Measurements from ENCODE around the gene CCDC88B. TPM values are rescaled to one million over a fixed set of nuclear protein-coding genes. Genes with fewer than 3 reads are reported as not detected.

The CCDC88B gene
- total RNA-seq, 4 donors from 2014 or later, result 7.6 to 9.4 (median 8.5) TPM

- Histone ChIP-seq H3K4me1 (peaks cover 0 to 13% (median 0%) of the 10 kb centered on the region in 3 donors), H3K27ac (no peak overlapping the region), H3K27me3 (peaks cover 58% of the 10 kb centered on the region), H3K36me3 (no peaks in the 10 kb centered on the region), H3K4me3 (no peak overlapping the region), H3K9me3 (no peaks in the 10 kb centered on the region)
- TF ChIP-seq CTCF (IDR thresholded peaks at IDR 0.05) (no peak), EP300 (IDR thresholded peaks at IDR 0.05) (no peak), POLR2A (IDR thresholded peaks at IDR 0.05) (no peak), POLR2AphosphoS5 (IDR thresholded peaks at IDR 0.05) (no peak)
- 40 to 86% methylated on average over 1 of the region's 6 CpGs for WGBS, 2 donors (ENCODE audit: low coverage in 1 of 2)
- no peak for ATAC-seq
Measured at GRCh38 chr11:64400102-64400501, 60.1 kb downstream of the CCDC88B start.

DNA sequence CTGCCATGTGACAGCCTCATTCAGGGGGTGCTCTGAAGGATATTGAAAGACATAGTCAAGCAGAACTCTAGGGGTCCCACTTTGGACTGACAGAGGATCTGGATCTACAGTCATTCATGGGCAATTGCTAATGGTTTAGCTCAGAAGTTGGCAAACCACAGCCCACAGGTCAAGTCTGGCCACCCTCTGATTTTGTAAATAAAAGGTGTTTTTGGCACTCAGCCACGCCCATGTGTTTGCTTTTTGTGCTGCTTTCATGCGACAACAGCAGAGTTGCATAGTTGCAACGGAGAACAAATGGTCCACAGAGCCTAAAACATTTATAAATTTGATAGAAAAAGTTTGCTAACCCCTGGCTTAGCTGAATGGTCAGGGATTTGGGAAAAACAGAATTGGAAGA lies 60.7 kb downstream of the CCDC88B start:
- no peak for ATAC-seq
- WGBS, 2 donors (ENCODE audit: low coverage in 1 of 2), result 65 to 91% methylated on average over 3 of the region's 3 CpGs
- no peak for TF ChIP-seq EP300 (IDR thresholded peaks at IDR 0.05)
- TF ChIP-seq POLR2A (IDR thresholded peaks at IDR 0.05), result no peak
- no peak for TF ChIP-seq POLR2AphosphoS5 (IDR thresholded peaks at IDR 0.05)
- no peak for TF ChIP-seq CTCF (IDR thresholded peaks at IDR 0.05)

GRCh38 chr11:64401775-64402174 lies 61.8 kb downstream of the CCDC88B start:
- H3K9me3 ChIP-seq, result no peaks in the 10 kb centered on the region
- no peak overlapping the region for H3K4me3 ChIP-seq
- TF ChIP-seq EP300 (IDR thresholded peaks at IDR 0.05) (no peak), CTCF (IDR thresholded peaks at IDR 0.05) (no peak), POLR2AphosphoS5 (IDR thresholded peaks at IDR 0.05) (no peak), POLR2A (IDR thresholded peaks at IDR 0.05) (no peak)
- peaks cover 0 to 9% (median 0%) of the 10 kb centered on the region in 3 donors for H3K4me1 ChIP-seq
- WGBS, 2 donors (ENCODE audit: low coverage in 1 of 2), result 68 to 97% methylated on average over 3 to 6 of the region's 7 CpGs
- peaks cover 58% of the 10 kb centered on the region for H3K27me3 ChIP-seq
- no peaks in the 10 kb centered on the region for H3K36me3 ChIP-seq
- H3K27ac ChIP-seq, result no peak overlapping the region
- no peak for ATAC-seq

More for the DNA sequence above, 60.7 kb downstream of the CCDC88B start:
- H3K36me3 ChIP-seq, result no peaks in the 10 kb centered on the region
- peaks cover 60% of the 10 kb centered on the region for H3K27me3 ChIP-seq
- no peak overlapping the region for H3K4me3 ChIP-seq
- H3K4me1 ChIP-seq, result peaks cover 0 to 11% (median 0%) of the 10 kb centered on the region in 3 donors
- H3K9me3 ChIP-seq, result no peaks in the 10 kb centered on the region
- H3K27ac ChIP-seq, result no peak overlapping the region

GRCh38 chr11:64403106-64403505 lies 63.1 kb downstream of the CCDC88B start:
- TF ChIP-seq POLR2AphosphoS5 (IDR thresholded peaks at IDR 0.05) (no peak), EP300 (IDR thresholded peaks at IDR 0.05) (no peak), CTCF (IDR thresholded peaks at IDR 0.05) (no peak), POLR2A (IDR thresholded peaks at IDR 0.05) (no peak)
- Histone ChIP-seq H3K27me3 (peaks cover 46% of the 10 kb centered on the region), H3K27ac (no peak overlapping the region), H3K36me3 (no peaks in the 10 kb centered on the region), H3K9me3 (no peaks in the 10 kb centered on the region), H3K4me3 (no peak overlapping the region), H3K4me1 (peaks cover 0 to 9% (median 0%) of the 10 kb centered on the region in 3 donors)
- WGBS, 2 donors (ENCODE audit: low coverage in 1 of 2), result 67 to 82% methylated on average over 1 to 5 of the region's 5 CpGs
- ATAC-seq, result no peak

GRCh38 chr11:64406221-64406946 lies 66.4 kb downstream of the CCDC88B start:
- H3K27me3 ChIP-seq, result peaks cover 33% of the 10 kb centered on the region
- no peaks in the 10 kb centered on the region for H3K9me3 ChIP-seq
- no peak overlapping the region for H3K4me3 ChIP-seq
- H3K27ac ChIP-seq, result no peak overlapping the region
- H3K4me1 ChIP-seq, result peaks cover 0 to 9% (median 0%) of the 10 kb centered on the region in 3 donors
- no peak for ATAC-seq
- WGBS, 2 donors (ENCODE audit: low coverage in 1 of 2), result 17 to 45% methylated on average over 2 to 8 of the region's 10 CpGs
- H3K36me3 ChIP-seq, result no peaks in the 10 kb centered on the region
- TF ChIP-seq EP300 (IDR thresholded peaks at IDR 0.05), result no peak
- TF ChIP-seq POLR2AphosphoS5 (IDR thresholded peaks at IDR 0.05), result no peak
- TF ChIP-seq POLR2A (IDR thresholded peaks at IDR 0.05), result no peak
- no peak for TF ChIP-seq CTCF (IDR thresholded peaks at IDR 0.05)

All from gastroesophageal sphincter (tissue), 4 donors.